ENCODE data around the gene PAPLN.

Gene PAPLN

DNA sequence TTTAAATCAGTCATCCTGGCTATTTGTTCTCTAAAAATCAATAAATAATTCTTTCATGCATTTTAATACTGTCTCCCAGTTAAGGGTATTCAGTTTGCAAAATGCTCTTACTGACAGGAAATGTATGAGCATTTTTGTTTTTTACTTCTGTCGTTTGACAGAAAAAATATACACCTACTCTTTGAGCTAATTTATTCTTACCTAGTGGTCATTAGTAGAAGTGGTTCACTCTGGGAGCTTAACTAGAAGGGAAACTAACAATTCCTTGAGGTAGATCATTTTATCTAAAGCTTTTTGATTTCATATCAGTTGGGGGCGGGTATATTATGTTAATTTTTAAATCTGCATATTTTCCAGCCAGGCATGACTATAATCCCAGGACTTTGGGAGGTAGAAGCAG is 33.8 kb upstream of the PAPLN start:
- DNase-seq (ENCODE audit: low spot score) = no peak
- in situ Hi-C loops (cut with MboI; ENCODE audit: low pct_unique_long_range_greater_than_20kb, low sequenced_read_pairs, unreplicated experiment) = no loop called here

DNA sequence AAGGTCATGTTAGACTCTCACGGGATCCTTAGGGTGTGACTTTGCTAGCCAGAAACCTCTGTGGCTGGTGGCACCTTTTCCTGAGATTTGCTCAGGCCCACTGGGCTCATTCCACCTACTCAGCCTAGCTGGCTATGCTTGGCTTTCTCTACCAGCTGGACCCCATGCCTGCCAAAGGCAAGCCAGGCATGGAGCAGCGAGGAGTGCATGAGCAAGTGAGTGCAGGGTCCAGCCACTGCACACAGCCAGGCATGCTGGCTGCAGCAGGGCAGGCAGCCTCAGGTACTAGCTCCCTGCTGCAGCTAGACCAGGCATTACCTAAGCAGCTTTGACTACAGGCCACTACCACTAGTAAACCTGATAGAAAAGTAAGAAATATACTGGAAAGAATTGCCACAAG is 29.7 kb upstream of the PAPLN start:
- TF ChIP-seq, protein P1, sequence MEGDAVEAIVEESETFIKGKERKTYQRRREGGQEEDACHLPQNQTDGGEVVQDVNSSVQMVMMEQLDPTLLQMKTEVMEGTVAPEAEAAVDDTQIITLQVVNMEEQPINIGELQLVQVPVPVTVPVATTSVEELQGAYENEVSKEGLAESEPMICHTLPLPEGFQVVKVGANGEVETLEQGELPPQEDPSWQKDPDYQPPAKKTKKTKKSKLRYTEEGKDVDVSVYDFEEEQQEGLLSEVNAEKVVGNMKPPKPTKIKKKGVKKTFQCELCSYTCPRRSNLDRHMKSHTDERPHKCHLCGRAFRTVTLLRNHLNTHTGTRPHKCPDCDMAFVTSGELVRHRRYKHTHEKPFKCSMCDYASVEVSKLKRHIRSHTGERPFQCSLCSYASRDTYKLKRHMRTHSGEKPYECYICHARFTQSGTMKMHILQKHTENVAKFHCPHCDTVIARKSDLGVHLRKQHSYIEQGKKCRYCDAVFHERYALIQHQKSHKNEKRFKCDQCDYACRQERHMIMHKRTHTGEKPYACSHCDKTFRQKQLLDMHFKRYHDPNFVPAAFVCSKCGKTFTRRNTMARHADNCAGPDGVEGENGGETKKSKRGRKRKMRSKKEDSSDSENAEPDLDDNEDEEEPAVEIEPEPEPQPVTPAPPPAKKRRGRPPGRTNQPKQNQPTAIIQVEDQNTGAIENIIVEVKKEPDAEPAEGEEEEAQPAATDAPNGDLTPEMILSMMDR (IDR thresholded peaks at IDR 0.05; ENCODE audit: extremely low read depth, insufficient read depth, missing control alignments) = no peak
- DNase-seq (ENCODE audit: low spot score) = no peak
- in situ Hi-C loops (cut with MboI; ENCODE audit: low pct_unique_long_range_greater_than_20kb, low sequenced_read_pairs, unreplicated experiment) = no loop called here

More for the DNA sequence above, 33.8 kb upstream of the PAPLN start:
- TF ChIP-seq, protein P1 (IDR thresholded peaks at IDR 0.05; ENCODE audit: extremely low read depth, insufficient read depth, missing control alignments) = no peak

DNA sequence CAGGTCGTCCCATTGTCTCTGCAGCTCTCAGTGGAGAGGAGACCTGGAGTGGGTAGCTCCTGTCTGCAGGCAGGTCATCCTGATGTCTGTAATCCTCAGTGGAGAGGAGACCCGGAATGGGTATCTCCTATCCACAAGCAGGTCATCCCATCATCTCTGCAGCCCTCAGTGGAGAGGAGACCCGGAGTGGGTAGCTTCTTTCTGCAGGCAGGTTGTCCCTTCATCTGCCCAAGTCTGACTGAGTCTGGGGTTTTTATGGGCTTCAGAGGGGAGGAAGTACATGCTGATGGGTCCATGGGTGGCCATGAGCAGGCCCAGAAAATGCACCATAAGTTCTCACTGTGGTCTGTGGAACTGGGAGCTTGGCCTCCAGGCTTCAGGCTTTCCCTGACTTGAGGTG is 28.9 kb upstream of the PAPLN start:
- DNase-seq (ENCODE audit: low spot score) = no peak
- in situ Hi-C loops (cut with MboI; ENCODE audit: low pct_unique_long_range_greater_than_20kb, low sequenced_read_pairs, unreplicated experiment) = no loop called here
- TF ChIP-seq, protein P1 (IDR thresholded peaks at IDR 0.05; ENCODE audit: extremely low read depth, insufficient read depth, missing control alignments) = no peak

DNA sequence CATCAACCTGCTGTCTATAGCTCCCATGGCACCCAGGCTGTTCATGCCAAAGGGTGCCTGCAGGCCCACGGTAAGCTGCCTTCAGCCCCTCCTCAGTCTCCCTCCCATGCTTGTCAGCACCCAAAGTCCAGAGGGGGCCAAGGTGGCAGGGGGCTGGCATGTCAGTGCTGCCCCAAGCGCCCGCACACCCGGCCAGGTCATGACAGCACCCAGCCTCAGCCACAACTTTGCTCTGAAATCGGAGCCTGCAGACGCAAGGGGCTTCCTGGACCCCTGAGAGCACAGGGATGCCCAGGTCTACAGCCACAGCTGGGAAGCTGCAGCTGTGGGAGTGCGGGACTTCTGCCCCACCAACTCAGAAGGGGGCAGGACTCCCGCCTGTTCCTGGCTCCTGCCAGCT is 28.5 kb upstream of the PAPLN start:
- DNase-seq (ENCODE audit: low spot score) = no peak
- in situ Hi-C loops (cut with MboI; ENCODE audit: low pct_unique_long_range_greater_than_20kb, low sequenced_read_pairs, unreplicated experiment) = no loop called here
- TF ChIP-seq, protein P1 (IDR thresholded peaks at IDR 0.05; ENCODE audit: extremely low read depth, insufficient read depth, missing control alignments) = no peak

DNA sequence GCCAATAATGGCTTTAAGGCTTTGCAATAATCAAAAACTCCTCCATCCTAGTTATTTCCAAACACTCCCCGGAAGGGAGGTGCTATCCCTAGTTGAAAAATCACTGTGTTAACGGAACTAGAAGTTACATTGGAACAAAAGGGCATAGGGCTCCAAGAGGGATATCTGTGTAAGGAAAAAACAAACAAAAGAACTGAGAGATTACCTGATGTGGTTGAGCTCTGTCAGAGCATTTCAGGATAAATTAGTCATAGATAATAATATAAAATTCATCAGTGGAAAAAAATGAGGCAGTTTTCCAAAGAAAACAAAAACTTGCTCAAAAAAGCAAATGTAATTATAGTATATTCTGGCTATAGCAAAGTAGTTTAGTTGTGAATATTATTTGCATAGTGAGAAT is 27.4 kb upstream of the PAPLN start:
- in situ Hi-C loops (cut with MboI; ENCODE audit: low pct_unique_long_range_greater_than_20kb, low sequenced_read_pairs, unreplicated experiment) = no loop called here
- no peak for DNase-seq (ENCODE audit: low spot score)

DNA sequence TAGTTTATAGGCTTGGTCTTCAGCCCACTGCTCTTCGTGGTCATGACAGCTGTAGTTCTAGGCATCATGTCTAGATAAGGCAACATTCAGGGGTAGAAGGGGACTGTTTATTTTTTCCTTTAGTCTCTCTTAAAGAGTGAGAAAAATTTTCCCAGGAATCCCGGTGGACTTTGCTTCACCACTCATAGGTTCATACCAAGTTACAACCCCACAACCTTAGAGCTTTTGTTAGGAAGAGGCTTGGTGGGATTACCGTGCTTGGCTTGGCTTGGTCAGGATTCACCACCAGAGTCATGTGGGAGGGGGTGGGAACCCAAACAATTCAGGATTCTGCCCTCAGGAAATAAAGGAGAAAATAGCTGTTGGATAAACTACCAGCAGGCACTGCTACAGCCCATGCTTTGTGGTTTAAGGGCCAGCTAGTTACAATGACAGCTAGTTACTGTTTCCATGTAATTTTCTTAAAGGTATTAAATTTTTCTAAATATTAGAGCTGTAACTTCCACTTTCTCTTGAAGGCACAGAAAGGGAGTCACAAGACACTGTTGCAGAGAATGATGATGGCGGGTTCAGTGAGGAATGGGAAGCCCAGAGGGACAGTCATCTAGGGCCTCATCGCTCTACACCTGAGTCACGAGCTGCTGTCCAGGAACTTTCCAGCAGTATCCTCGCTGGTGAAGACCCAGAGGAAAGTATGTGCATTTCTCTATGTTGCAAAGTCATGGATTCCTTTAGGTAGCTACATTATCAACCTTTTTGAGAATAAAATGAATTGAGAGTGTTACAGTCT is 25.9 kb upstream of the PAPLN start:
- TF ChIP-seq, protein P1 (IDR thresholded peaks at IDR 0.05; ENCODE audit: extremely low read depth, insufficient read depth, missing control alignments) = no peak
- no peak for DNase-seq (ENCODE audit: low spot score)
- in situ Hi-C loops (cut with MboI; ENCODE audit: low pct_unique_long_range_greater_than_20kb, low sequenced_read_pairs, unreplicated experiment) = no loop called here

More for the DNA sequence above, 27.4 kb upstream of the PAPLN start:
- TF ChIP-seq, protein P1 (IDR thresholded peaks at IDR 0.05; ENCODE audit: extremely low read depth, insufficient read depth, missing control alignments) = no peak
